PC-3 (cell line): ENCODE data around the gene ZNF682.

ENCODE experiments used
- EZH2 ChIP-seq: fragments of 300-600 bp; sonication (generic); IDR thresholded peaks from one replicate; pipeline ENCODE4 v1.6.1; 2017; ENCODE audit warnings: antibody characterized with exemption, mild to moderate bottlenecking, low read length; ENCODE audit not compliant: unreplicated experiment
- TF ChIP-seq, protein P1 (sequence below): fragments of 300-600 bp; sonication (generic); conservative IDR thresholded peaks from 2 replicates; pipeline ENCODE4 v1.5.1; 2017; ENCODE audit warnings: antibody characterized with exemption, low read depth, mild to moderate bottlenecking, low read length

DNA sequence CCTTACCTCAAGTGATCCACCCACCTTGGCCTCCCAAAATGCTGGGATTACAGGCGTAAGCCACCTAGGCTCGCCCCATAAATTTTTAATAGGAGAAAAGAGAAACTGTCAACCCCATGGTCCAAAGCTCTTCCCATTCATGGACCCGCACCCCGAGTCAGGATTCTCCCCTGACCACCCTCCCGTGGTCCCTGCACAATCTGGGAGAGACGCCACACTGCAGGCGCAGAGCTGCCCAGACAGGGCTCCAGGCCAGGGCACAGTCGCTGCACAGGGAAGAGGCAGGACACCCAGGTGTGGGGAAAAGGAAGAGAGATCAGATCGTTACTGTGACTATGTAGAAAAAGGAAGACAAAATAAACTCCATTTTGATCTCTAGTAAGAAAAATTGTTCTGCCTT lies 84.1 kb downstream of the ZNF682 start:
- TF ChIP-seq, protein P1, sequence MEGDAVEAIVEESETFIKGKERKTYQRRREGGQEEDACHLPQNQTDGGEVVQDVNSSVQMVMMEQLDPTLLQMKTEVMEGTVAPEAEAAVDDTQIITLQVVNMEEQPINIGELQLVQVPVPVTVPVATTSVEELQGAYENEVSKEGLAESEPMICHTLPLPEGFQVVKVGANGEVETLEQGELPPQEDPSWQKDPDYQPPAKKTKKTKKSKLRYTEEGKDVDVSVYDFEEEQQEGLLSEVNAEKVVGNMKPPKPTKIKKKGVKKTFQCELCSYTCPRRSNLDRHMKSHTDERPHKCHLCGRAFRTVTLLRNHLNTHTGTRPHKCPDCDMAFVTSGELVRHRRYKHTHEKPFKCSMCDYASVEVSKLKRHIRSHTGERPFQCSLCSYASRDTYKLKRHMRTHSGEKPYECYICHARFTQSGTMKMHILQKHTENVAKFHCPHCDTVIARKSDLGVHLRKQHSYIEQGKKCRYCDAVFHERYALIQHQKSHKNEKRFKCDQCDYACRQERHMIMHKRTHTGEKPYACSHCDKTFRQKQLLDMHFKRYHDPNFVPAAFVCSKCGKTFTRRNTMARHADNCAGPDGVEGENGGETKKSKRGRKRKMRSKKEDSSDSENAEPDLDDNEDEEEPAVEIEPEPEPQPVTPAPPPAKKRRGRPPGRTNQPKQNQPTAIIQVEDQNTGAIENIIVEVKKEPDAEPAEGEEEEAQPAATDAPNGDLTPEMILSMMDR: no peak
- TF ChIP-seq EZH2: no peak
